T-helper 17 cell (primary cell): Measurements from ENCODE around the gene ARPC1A. TPM values are rescaled to one million over a fixed set of nuclear protein-coding genes. Genes with fewer than 3 reads are reported as not detected.
"Not testable (repeated sequence)": the region's sequence is repeated elsewhere in the genome, so short reads cannot be mapped to it uniquely, and the experiment has no call there.

ENCODE experiments used
- ATAC-seq: fragments of 150-1000 bp; cut with Tn5 transposase; 2 replicates; pipeline ENCODE4 v1.10.0; 2021; ENCODE audit warnings: mild to moderate bottlenecking, moderate library complexity
- DNase-seq, 3 donors: peaks; one replicate each; pipeline versions ENCODE4 v3.0.0 to v3.0.0-alpha.2; 2020 to 2021
- H3K9me3 ChIP-seq: one replicate; pipeline ENCODE4 v1.7.0; 2013; ENCODE audit warnings: low read length, mild to moderate bottlenecking; ENCODE audit not compliant: control insufficient read depth, poor library complexity, severe bottlenecking
- H3K27ac Mint-ChIP-seq: one replicate; pipeline ENCODE4 v1.8.0; 2022; ENCODE audit warnings: mild to moderate bottlenecking, moderate library complexity, mixed read lengths
- H3K27me3 Mint-ChIP-seq: one replicate; pipeline ENCODE4 v1.8.0; 2022; ENCODE audit warnings: mixed read lengths
- H3K36me3 Mint-ChIP-seq: one replicate; pipeline ENCODE4 v1.8.0; 2022; ENCODE audit warnings: low read depth, mixed read lengths
- H3K4me1 Mint-ChIP-seq: one replicate; pipeline ENCODE4 v1.8.0; 2022; ENCODE audit warnings: mild to moderate bottlenecking, mixed read lengths
- H3K4me3 Mint-ChIP-seq: one replicate; pipeline ENCODE4 v1.8.0; 2022; ENCODE audit warnings: mild to moderate bottlenecking, moderate library complexity, mixed read lengths
- total RNA-seq, 4 donors: library from RNA in 2 of 4; stranded (reverse) in 2 of 4; gene quantifications; one replicate each; pipeline ENCODE4 v1.2.3 and lab custom pipeline; 2022 to 2026

Gene ARPC1A
- total RNA-seq: 10 to 100 TPM; 29.2 to 37.7 TPM
- total RNA-seq (lab: John Stamatoyannopoulos, UW): 3.6 to 4.4 reads per million in 2 donors

GRCh38 chr7:99325592-99326407, at the start of gene ARPC1A:
ARPC1A (plus strand) TSS chr7:99325898; CDS start chr7:99333354, 7,456 bp downstream.
- ATAC-seq: peak; percentile 96
- peaks cover 34% of the 10 kb centered on the region for H3K4me1 Mint-ChIP-seq

GRCh38 chr7:99278180-99278579, 47.5 kb upstream of the ARPC1A start:
- no peaks in the 10 kb centered on the region for H3K9me3 ChIP-seq
- no peak overlapping the region for H3K27ac Mint-ChIP-seq
- peaks cover 6% of the 10 kb centered on the region for H3K36me3 Mint-ChIP-seq
- ATAC-seq (no peak), DNase-seq (no peak)
- no peaks in the 10 kb centered on the region for H3K27me3 Mint-ChIP-seq
- H3K4me3 Mint-ChIP-seq: no peak overlapping the region
- peaks cover 10% of the 10 kb centered on the region for H3K4me1 Mint-ChIP-seq

More at GRCh38 chr7:99325592-99326407, at the start of gene ARPC1A:
- Mint-ChIP-seq H3K27ac (peak within 1 kb of the TSS; percentile 98), H3K4me3 (peak within 1 kb of the TSS; percentile 98), H3K36me3 (peaks cover 2% of the 10 kb centered on the region), H3K27me3 (no peaks in the 10 kb centered on the region)
- DNase-seq: peak; percentile 91 to 92 (median 91)
- no peaks in the 10 kb centered on the region for H3K9me3 ChIP-seq

GRCh38 chr7:99284165-99284564, 41.5 kb upstream of the ARPC1A start:
- H3K27ac Mint-ChIP-seq, H3K27me3 Mint-ChIP-seq, H3K9me3 ChIP-seq, H3K36me3 Mint-ChIP-seq, ATAC-seq, H3K4me1 Mint-ChIP-seq, DNase-seq, H3K4me3 Mint-ChIP-seq: not testable (repeated sequence)

- ATAC-seq (no peak), DNase-seq (no peak)
- no peak overlapping the region for H3K27ac Mint-ChIP-seq
- no peaks in the 10 kb centered on the region for H3K9me3 ChIP-seq
- no peaks in the 10 kb centered on the region for H3K4me1 Mint-ChIP-seq
- no peak overlapping the region for H3K4me3 Mint-ChIP-seq
- H3K27me3 Mint-ChIP-seq: peaks cover 8% of the 10 kb centered on the region
- peaks cover 2% of the 10 kb centered on the region for H3K36me3 Mint-ChIP-seq
Measured at GRCh38 chr7:99287779-99288534, 37.7 kb upstream of the ARPC1A start.

- ATAC-seq: no peak
- Mint-ChIP-seq H3K27ac (no peak overlapping the region), H3K4me3 (no peak overlapping the region), H3K36me3 (peaks cover 2% of the 10 kb centered on the region), H3K4me1 (no peaks in the 10 kb centered on the region), H3K27me3 (peaks cover 8% of the 10 kb centered on the region)
- no peaks in the 10 kb centered on the region for H3K9me3 ChIP-seq
- no peak for DNase-seq
Measured at GRCh38 chr7:99289185-99289584, 36.5 kb upstream of the ARPC1A start.

- not testable (repeated sequence) for H3K9me3 ChIP-seq, DNase-seq, ATAC-seq, H3K27me3 Mint-ChIP-seq, H3K4me1 Mint-ChIP-seq, H3K36me3 Mint-ChIP-seq, H3K27ac Mint-ChIP-seq, H3K4me3 Mint-ChIP-seq
Measured at GRCh38 chr7:99290148-99290547, 35.5 kb upstream of the ARPC1A start.

GRCh38 chr7:99290980-99291607, 34.6 kb upstream of the ARPC1A start:
- DNase-seq (no peak), ATAC-seq (no peak)
- Mint-ChIP-seq H3K4me1 (no peaks in the 10 kb centered on the region), H3K36me3 (no peaks in the 10 kb centered on the region), H3K4me3 (no peak overlapping the region), H3K27ac (no peak overlapping the region), H3K27me3 (no peaks in the 10 kb centered on the region)
- H3K9me3 ChIP-seq: no peaks in the 10 kb centered on the region

GRCh38 chr7:99292127-99292526, 33.6 kb upstream of the ARPC1A start:
- no peak for DNase-seq

GRCh38 chr7:99293167-99293566, 32.5 kb upstream of the ARPC1A start:
- no peaks in the 10 kb centered on the region for H3K9me3 ChIP-seq
- Mint-ChIP-seq H3K27me3 (no peaks in the 10 kb centered on the region), H3K4me1 (no peaks in the 10 kb centered on the region), H3K4me3 (no peak overlapping the region), H3K36me3 (no peaks in the 10 kb centered on the region), H3K27ac (no peak overlapping the region)
- ATAC-seq (no peak), DNase-seq (no peak)

More at GRCh38 chr7:99292127-99292526, 33.6 kb upstream of the ARPC1A start:
- no peaks in the 10 kb centered on the region for H3K9me3 ChIP-seq
- no peak overlapping the region for H3K4me3 Mint-ChIP-seq
- H3K4me1 Mint-ChIP-seq: no peaks in the 10 kb centered on the region
- no peak for ATAC-seq
- H3K27me3 Mint-ChIP-seq: no peaks in the 10 kb centered on the region
- no peak overlapping the region for H3K27ac Mint-ChIP-seq
- no peaks in the 10 kb centered on the region for H3K36me3 Mint-ChIP-seq

- Mint-ChIP-seq H3K27ac (no peak overlapping the region), H3K36me3 (no peaks in the 10 kb centered on the region), H3K27me3 (no peaks in the 10 kb centered on the region), H3K4me3 (no peak overlapping the region), H3K4me1 (no peaks in the 10 kb centered on the region)
- ATAC-seq: no peak
- H3K9me3 ChIP-seq: no peaks in the 10 kb centered on the region
- DNase-seq: no peak
Measured at GRCh38 chr7:99293650-99294049, 32.0 kb upstream of the ARPC1A start.

- no peaks in the 10 kb centered on the region for H3K27me3 Mint-ChIP-seq
- no peaks in the 10 kb centered on the region for H3K36me3 Mint-ChIP-seq
- no peak overlapping the region for H3K27ac Mint-ChIP-seq
- ATAC-seq (no peak), DNase-seq (no peak)
- H3K4me1 Mint-ChIP-seq: no peaks in the 10 kb centered on the region
- no peaks in the 10 kb centered on the region for H3K9me3 ChIP-seq
- no peak overlapping the region for H3K4me3 Mint-ChIP-seq
Measured at GRCh38 chr7:99296471-99296870, 29.2 kb upstream of the ARPC1A start.

GRCh38 chr7:99301496-99301895, 24.2 kb upstream of the ARPC1A start:
- DNase-seq: no peak
- Mint-ChIP-seq H3K36me3 (no peaks in the 10 kb centered on the region), H3K4me1 (peaks cover 3% of the 10 kb centered on the region), H3K27ac (no peak overlapping the region), H3K27me3 (peaks cover 6% of the 10 kb centered on the region), H3K4me3 (no peak overlapping the region)
- no peaks in the 10 kb centered on the region for H3K9me3 ChIP-seq
- no peak for ATAC-seq
